ENCODE data around the gene GABRR3.

GABRR3 gene

GRCh38 chr3:97988784-97989568 lies 46.1 kb downstream of the GABRR3 start:
- DNase-seq: no peak
- no peak for ATAC-seq

DNA sequence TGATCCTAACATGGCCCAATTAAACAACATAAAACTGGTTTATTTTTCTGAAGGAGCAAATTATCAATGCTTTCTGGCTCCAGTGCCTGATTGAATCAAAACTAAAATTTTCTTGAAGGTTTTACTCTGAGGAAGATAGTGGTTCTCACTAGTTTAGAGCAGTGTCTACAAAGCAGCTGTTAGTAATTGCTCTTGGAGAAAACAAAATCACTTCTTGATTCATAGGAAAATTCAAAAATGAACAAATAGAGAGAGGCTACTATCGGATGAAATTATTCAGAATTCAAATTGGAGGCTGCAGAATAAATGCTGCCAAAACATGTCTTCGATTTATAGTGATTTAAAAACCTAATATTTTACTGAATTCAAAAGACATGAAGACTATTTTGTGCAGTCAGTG lies 47.8 kb downstream of the GABRR3 start:
- no peak for DNase-seq
- ATAC-seq: no peak

GRCh38 chr3:97983933-97984491 lies 51.1 kb downstream of the GABRR3 start:
- DNase-seq (no peak), ATAC-seq (no peak)

GRCh38 chr3:97981886-97982285 lies 53.2 kb downstream of the GABRR3 start:
- ATAC-seq (peak; percentile 89), DNase-seq (peak; percentile 14)

DNA sequence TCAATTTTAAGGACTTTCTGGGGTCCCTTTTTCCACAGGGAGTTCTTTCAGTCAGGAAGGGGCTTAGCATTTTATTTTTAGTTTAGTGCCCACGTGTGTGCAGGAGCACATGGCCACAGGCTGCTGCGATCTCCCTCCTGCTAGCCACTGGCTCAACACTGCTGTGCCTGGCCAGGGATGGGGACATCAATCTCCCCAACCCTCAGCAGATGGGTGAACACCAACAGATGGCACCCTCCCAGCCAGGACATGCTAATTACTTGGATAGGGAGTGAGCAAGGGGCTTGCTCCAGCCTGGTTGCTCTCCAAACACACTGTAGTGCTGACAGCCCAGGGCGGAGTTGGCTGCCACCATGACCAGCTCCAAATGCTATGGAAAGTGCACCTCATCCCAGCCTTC lies 55.5 kb downstream of the GABRR3 start:
- DNase-seq: no peak
- no peak for ATAC-seq

DNA sequence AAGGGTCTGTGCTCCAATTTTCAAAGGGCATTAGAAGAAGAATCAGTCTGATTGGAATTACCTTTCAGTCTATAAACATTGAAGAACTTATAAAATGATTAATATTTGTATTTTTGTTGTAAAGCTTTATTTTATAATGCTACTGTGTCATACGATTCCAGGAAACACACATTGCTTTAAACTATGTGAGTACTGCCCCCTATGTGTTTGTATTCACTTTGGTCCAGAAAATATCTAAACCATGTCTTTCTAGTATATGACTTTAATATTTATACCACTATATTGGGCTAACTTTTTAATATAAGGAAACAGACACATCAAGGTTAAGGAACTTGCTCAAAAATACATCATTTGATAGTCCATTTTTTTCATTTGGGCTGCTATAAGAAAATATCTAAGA lies 59.6 kb downstream of the GABRR3 start:
- DNase-seq (no peak), ATAC-seq (no peak)

DNA sequence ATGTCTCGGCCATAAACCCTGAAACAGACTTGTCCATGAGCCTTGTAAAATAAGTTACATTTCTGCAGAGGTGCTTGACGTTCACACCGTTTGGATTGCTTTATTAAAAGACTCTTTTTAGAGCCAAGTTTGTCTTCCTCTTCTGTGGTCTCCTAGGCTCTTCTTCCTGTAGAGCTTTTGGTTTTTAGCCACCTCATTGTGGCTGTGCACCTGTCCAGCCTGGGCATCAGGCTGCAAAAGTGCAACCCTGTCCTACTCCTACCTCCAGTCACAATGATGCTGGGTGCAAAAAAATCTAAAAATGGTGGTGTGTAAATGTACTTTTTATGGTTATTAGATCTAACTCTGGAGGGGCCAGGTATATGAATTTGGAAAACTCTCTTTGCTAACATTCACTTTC lies 60.1 kb downstream of the GABRR3 start:
- no peak for DNase-seq
- ATAC-seq: no peak

DNA sequence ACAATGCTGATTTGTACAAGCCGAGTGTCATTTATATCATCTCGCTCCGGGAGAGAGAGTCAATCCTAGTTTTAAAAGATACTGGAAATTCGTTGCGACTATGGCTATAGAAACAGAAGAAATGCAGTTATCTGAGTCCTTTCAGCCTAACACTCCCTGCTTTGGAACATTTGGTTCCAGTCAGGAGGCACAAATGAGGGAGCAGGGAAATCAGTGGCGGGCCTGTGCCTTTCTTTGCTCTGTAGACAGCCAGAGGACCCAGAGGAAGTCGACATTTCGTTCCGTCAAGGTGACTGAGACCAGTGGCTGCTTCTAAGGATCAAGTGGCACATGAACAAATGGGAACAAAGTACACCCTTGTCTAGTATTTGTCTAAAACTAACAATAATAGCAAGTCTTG lies 62.1 kb downstream of the GABRR3 start:
- no peak for ATAC-seq

GRCh38 chr3:97971679-97972567 lies 63.2 kb downstream of the GABRR3 start, which contains the start of gene RIOX2:
Gene RIOX2 (minus strand): TSS chr3:97972431. CDS start chr3:97967593, 4,838 bp downstream.
- peak; percentile 94 for ATAC-seq
- DNase-seq: peak; percentile 81

More for the DNA sequence above, 62.1 kb downstream of the GABRR3 start:
- no peak for DNase-seq

GRCh38 chr3:97970956-97971620 lies 64.0 kb downstream of the GABRR3 start:
- no peak for DNase-seq
- no peak for ATAC-seq

DNA sequence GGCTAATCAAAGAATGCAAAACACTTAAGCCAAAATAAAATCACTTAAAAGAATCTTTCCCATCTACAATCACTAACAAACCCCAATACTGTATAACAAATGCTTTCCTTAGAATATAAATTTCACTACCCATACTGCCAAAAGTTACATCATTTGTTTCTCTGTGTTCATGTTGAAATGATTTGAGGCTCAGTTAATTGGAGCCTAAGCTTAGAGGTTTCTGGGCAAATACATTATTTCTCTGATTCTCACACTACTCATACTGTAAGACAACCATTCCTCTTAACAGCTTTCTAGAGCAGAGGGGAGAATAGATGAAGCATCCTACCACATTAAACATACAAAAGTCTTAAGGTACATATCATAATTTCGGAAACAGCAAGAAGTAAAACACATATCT lies 65.0 kb downstream of the GABRR3 start:
- DNase-seq (no peak), ATAC-seq (no peak)

- ATAC-seq: no peak
These were observed 65.6 kb downstream of the GABRR3 start for GRCh38 chr3:97969541-97969940.

GRCh38 chr3:97968376-97968775 lies 66.7 kb downstream of the GABRR3 start:
- ATAC-seq (no peak), DNase-seq (no peak)

More at GRCh38 chr3:97969541-97969940, 65.6 kb downstream of the GABRR3 start:
- no peak for DNase-seq

GRCh38 chr3:97967966-97968365 lies 67.1 kb downstream of the GABRR3 start:
- DNase-seq: no peak
- ATAC-seq: no peak

- DNase-seq (no peak), ATAC-seq (no peak)
These were observed 73.9 kb downstream of the GABRR3 start for GRCh38 chr3:97960993-97961766.

DNA sequence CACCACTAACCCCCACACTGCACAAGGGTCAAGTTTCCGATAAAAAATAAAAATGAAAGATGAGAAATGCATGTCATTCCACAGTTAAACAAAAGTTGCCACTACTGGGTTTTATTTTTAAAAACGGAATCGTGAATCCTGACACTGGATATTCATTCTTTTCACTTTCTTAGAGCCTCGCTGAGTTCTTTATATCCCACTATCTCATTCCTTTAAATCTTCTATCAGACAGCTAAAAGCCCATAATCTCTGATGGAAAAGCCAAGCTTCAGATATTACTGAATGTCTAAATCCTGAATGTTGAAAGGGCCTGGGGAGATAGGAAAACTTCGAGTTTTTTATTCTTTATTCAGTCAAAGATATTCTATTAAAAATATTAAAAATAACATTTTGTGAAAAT lies 74.6 kb downstream of the GABRR3 start:
- no peak for DNase-seq

GRCh38 chr3:97959872-97960271 lies 75.2 kb downstream of the GABRR3 start:
- ATAC-seq (no peak), DNase-seq (no peak)

More for the DNA sequence above, 74.6 kb downstream of the GABRR3 start:
- ATAC-seq: no peak

DNA sequence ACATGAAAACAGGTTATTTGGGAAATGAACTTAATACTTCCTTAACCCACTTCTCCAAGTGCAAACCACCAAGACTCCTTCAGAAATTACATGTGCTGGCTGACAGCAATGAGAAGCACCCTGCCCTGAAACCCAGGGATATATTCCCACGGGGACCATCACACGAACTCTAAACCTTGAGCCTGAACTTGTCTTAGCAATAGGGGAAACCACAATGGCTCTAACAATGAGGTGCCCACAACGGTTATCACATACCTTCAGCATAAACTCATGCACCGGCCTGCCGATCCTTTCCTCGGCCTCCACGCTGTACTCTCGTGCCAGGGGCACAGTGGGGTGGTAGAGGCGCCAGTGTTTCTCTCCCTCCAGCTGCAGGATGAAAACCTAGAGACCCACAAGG lies 76.3 kb downstream of the GABRR3 start:
- DNase-seq (no peak), ATAC-seq (no peak)

GRCh38 chr3:97958396-97958795 lies 76.7 kb downstream of the GABRR3 start:
- no peak for DNase-seq
- no peak for ATAC-seq

DNA sequence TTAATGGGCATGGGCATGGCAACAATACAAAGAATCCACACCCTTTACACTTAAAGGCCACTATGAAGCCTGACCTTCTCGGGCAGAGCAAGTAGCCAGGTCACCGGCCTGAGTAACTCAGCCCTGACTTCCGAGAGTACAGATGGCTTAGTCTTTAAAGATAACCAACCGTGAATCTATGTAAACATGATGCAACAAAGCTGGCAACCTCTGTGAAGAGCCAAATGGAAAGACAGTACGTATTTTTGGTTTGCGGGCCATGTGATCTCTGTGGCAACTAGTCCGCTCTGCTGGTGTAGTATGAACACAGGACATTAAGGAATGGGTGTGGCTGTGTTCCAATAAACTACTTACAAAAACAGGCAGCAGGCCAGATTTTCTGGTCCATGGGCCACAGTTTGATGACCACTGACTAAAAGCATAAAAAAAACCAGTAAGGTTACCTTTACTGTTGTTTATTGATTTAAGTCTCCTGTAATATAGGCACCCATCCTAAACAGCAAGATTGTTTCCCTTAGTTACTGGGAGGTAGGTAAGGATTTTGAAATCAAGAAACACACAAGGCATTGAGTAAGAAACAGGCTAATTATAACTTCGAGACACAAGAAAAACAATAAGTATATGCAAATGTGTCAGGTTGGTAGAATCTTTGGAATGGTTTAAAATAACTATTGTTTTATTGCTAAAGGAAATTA lies 77.4 kb downstream of the GABRR3 start:
- ATAC-seq: no peak
- DNase-seq: no peak

DNA sequence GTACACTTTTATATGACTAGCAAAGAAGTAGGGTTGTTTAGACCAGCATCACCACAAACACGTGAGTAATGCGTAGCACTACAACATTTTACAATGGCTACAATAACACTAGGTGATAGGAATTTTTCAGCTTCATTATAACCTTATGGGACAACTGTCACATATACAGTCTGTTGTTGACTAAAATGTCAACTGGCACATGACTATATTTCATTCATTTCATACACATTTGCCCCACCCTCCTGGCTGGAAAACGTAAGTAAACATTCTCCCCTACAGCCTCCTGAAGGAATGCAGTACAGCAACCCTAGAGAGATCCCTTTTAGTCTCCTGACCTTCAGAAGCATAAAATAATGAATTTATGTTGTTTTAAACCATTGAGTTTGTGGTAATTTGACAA lies 79.1 kb downstream of the GABRR3 start:
- ATAC-seq (no peak), DNase-seq (no peak)

Measured in stimulated activated naive CD8-positive, alpha-beta T cell treated with anti-CD3 and anti-CD28 coated beads, Interleukin-15, Interleukin-2, amounts not matched to agents 100 U/mL and 50 U/mL, for 24 hours (primary cell).